ENCODE data around the gene EFCAB6.
"Not testable (repeated sequence)": the region's sequence is repeated elsewhere in the genome, so short reads cannot be mapped to it uniquely, and the experiment has no call there.

Gene EFCAB6

DNA sequence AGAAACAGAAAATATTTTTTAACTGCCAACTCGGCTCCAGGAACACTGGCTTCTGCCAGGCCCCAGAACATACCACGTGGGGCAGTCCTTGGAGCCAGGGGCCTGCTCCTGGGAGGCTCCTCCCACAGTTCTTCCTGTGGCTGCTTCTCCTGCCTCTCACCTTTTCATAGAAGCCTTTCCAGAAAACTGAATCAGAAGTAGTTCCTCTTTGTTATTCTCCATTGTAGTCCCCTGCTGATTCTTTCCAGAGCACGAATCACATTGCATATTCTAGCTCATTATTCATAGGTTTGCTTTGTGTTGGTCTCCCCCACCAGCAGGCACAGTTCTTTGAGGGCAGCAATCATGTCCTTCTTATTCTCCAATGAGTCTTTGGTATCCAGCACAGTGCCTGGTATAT is 106.0 kb downstream of the EFCAB6 start:
- DNase-seq, result no peak

GRCh38 chr22:43704051-43704450 is 108.1 kb downstream of the EFCAB6 start:
- no peak for DNase-seq

GRCh38 chr22:43698403-43698802 is 113.7 kb downstream of the EFCAB6 start:
- DNase-seq, result no peak

DNA sequence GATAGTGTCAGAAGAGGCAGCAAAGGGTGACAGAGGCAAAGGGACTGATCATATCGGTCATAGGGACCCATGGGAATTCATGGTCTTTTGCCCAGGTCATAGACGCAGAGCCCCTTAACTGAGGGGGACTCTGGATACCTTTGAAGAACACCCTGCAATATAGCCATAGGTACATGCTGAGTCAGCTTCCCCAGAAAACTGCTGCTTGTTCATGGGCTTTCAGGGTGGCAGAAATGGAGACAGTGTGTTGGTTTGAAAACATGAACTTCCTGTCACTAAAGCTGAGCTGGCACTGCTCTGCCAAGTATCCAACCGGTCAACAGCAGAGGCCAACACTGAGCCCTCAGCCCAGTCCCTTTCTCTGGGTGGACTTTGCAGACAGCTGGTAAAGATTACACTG is 114.2 kb downstream of the EFCAB6 start:
- no peak for DNase-seq

DNA sequence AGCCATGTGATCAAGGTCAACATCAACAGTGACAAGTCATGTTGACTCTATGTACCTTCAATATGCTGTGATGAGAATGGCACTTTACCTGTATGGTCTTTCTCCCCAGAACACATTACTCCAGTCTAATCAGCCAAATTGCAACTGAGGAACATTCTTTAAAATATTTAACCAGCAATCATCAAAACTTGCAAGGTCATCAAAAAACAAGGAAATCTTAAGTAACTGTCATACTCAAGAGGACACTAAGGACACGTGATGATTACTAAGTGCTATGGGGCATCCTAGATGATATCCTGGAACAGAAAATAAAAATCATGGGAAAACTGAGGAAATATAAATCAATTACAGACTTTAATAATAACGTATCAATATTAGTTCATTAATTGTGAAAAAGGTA is 118.9 kb downstream of the EFCAB6 start:
- no peak for DNase-seq

GRCh38 chr22:43689356-43689755 is 122.7 kb downstream of the EFCAB6 start:
- DNase-seq, result no peak

DNA sequence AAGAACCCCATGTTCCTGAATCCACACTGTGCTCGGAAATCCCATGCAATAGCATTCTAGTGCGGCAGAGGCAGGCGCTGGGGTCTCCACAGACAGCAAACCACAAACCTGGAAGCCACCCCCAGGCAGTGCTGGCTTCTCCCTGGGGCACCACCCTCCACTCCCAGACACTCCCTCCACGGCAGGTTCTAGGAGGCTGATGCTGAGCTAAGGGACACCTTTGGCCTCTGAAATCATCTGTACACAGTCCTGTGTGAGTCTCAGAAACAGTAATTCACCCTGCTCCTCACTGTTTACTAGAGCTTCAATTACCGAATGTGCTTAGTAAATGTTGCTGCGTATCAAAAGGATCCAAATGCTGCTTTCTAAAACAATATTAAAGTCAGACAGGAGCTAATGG is 129.3 kb downstream of the EFCAB6 start:
- no peak for DNase-seq

DNA sequence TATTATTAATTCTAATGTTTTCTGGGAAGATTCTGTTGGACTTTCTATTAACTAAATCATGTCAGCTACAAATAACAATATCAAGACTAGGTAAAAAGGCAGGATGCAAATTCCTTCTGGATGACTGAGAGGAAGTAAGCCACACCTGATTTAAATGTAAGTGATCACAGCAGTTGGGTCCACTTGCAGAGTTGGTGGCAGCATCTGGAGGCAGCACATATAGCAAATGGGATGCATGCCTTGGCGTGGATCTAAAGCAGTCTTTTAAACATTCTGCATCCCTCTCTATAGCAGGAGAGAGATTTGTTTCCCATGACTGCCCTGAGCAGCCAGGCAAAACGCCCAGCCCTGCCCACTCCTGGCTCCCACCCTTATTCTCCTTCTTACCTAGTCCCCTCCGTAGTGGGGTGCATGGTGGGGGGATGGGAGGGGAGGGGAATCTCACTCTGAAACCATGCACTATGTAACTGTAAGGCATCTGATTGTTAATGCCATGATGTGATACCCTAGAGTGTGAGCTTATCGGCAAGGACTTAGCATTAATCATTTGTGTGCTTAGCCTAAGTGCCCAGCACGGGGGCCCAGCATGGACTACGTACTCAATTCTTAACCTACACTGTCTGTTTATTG is 130.3 kb downstream of the EFCAB6 start:
- DNase-seq, result no peak

GRCh38 chr22:43670513-43670912 is 141.6 kb downstream of the EFCAB6 start:
- DNase-seq, result no peak

GRCh38 chr22:43669190-43669589 is 142.9 kb downstream of the EFCAB6 start:
- no peak for DNase-seq

DNA sequence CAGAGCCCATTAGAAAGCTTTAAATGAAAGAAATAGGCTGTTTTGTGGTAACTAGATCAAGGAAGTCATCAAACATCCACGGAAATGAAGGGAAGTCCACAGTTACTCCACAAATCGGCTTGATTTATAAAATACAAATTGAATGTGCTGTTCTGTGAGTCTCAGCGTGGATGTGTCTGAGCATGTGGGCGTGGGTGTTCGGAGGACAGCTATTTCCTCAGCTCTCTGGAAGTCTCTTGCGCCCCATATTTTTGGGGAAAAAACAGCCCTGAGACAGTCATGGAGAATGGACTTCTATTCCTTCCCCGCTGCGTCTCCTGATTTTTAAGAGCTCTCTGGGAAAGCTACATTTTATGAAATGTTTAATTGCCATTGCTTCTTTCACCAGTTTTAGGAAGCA is 144.4 kb downstream of the EFCAB6 start:
- DNase-seq, result no peak

GRCh38 chr22:43666457-43666856 is 145.6 kb downstream of the EFCAB6 start:
- DNase-seq, result no peak

DNA sequence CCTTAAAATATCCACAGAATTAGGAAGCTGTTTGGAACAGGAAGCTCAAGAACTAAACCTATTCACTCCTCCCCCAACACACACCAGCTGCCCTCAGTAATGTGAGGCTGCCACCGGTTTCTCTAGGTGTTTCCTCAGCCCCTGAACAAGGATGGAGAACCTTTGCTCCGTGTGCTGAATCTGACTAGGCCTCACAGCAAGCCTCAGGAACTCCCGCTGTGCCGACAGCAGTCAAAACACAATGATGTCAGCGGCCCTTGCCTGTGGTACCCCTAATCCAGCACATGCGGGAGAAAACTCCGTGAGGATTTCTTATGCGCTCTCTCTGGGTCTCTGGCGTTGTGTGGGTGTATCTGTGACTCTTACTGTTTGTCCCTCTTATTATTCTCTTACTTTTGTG is 153.3 kb downstream of the EFCAB6 start:
- DNase-seq, result no peak

DNA sequence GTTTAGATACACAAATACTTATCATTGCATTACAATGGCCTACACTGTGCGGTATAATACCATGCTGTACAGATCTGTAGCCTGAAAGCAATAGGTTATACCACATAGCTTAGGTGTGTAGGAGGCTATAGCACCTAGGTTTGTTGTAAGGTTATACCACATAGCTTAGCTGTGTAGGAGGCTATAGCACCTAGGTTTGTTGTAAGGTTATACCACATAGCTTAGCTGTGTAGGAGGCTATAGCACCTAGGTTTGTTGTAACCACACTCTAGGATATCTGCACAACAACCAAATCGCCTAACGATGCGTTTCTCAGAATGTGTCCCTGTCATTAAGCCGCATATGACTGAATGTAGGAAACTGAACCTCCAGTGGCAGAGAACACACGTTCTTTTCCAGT is 155.5 kb downstream of the EFCAB6 start:
- DNase-seq, result not testable (repeated sequence)

- no peak for DNase-seq
These were observed 157.8 kb downstream of the EFCAB6 start for GRCh38 chr22:43654271-43654670.

- DNase-seq, result no peak
These were observed 159.3 kb downstream of the EFCAB6 start for GRCh38 chr22:43652845-43653244.

- DNase-seq, result no peak
These were observed 168.7 kb downstream of the EFCAB6 start for GRCh38 chr22:43643387-43643786.

GRCh38 chr22:43642319-43643206 is 169.5 kb downstream of the EFCAB6 start:
- DNase-seq, result no peak

DNA sequence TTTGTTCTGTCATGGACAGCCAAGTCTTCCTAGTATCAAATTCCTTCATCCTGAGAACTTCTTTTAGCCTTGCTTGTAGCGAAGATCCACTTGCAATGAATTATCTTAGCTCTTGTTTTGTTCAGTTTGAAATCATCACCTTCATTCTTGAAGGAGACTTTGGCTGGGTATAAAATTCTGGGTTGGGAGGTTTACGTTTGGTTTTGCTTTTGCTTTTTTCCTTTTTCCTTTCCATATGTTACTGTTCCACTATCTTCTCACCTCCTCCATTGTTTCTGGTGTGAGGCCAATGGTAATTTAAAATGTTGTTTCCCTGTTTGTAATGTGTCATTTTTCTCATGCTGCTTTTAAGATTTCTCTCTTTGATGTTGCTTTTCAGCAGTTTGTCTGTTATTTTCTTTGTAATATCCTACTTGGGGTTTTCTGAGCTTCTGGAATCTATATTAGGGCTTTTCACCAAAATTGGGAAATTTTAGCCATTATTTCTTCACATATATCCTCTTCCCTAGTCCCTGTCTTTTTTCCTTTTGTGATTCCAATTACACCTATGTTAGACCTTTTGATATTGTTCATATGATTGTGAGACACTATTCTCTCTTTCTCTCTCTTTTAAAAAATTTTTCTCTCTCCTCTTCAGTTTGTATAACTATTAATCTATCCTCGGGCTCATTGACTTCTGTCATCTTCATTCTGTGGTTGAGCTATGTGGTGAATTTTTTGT is 172.7 kb downstream of the EFCAB6 start:
- no peak for DNase-seq

GRCh38 chr22:43637275-43638260 is 174.5 kb downstream of the EFCAB6 start:
- DNase-seq, result no peak

DNA sequence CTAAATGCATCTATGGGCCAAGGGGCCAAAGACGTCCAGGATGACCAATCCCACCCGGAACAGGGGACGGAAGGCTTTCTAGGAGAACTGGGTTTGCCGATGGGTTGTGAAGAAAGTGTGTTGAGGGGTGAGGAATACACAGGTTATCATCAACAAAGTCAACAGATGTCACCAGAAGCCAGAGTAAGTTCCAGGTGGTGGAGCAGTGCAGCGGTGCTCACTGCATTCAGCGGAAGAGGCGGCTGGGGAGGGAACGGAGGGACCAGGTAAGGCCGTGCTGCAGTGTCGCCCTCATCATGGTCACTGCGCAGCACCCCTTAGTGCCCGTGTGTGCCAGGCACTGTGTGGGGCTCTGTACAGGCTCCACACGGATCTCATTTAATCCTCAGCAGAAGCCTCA is 176.0 kb downstream of the EFCAB6 start:
- no peak for DNase-seq

DNA sequence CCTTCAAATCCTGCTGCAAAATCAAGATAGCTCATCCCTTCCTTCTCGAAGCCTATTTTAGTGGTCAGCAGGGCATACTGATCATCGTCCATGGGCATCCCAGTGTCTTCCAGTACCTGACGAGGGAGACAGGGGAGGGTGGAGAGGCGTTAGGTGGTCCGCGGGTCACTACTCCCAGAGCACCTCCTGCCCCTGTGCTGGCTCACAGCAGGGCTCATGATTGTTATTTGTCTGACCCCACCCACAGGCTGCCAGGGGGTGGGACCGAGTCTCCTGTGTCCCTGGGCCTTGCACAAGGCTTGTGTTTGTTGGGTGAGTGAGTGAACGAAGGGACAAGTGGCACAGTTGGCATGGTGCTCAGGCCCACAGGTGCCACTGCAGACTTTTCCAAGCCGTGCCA is 177.0 kb downstream of the EFCAB6 start:
- DNase-seq, result no peak

- no peak for DNase-seq
These were observed 177.8 kb downstream of the EFCAB6 start for GRCh38 chr22:43634316-43634715.
